Measurements from ENCODE around the gene LDLRAD4. TPM values are rescaled to one million over a fixed set of nuclear protein-coding genes. Genes with fewer than 3 reads are reported as not detected.

Gene LDLRAD4
- total and polyA plus RNA-seq, 2 donors (not counting 1 experiment from before 2014, with no cell fraction given): 13.9 to 35.7 TPM

GRCh38 chr18:13232086-13232917, 13.7 kb downstream of the LDLRAD4 start:
- Histone ChIP-seq H3K4me1 (ENCODE audit: control insufficient read depth in 2 of 2, insufficient read depth in 2 of 2, low read length in 2 of 2) (no peaks in the 10 kb centered on the region), H3K9me3 (ENCODE audit: control extremely low read depth in 1 of 3, control insufficient read depth in 2 of 3, insufficient read depth in 1 of 3, low read length in 2 of 3) (no peaks in the 10 kb centered on the region), H3K79me2 (ENCODE audit: control insufficient read depth, insufficient read depth, low read length) (no peaks in the 10 kb centered on the region), H2AFZ (ENCODE audit: insufficient read depth, low read depth, low read length, poor library complexity, severe bottlenecking) (no peak overlapping the region), H3K4me2 (replicated peaks; ENCODE audit: low read depth, low read length, poor library complexity, severe bottlenecking) (no peak overlapping the region), H3K27me3 (replicated peaks in 1 of 4; ENCODE audit: control extremely low read depth in 1 of 4, control insufficient read depth in 3 of 4, insufficient read depth in 4 of 4, low read length in 3 of 4) (no peaks in the 10 kb centered on the region), H3K9ac (ENCODE audit: low read length) (no peak overlapping the region), H3K27ac (ENCODE audit: low read length in 2 of 2) (no peak overlapping the region), H4K20me1 (ENCODE audit: control insufficient read depth, insufficient read depth, low read length, poor library complexity, severe bottlenecking) (no peaks in the 10 kb centered on the region), H3K36me3 (replicated peaks in 1 of 2; ENCODE audit: control extremely low read depth in 1 of 2, control insufficient read depth in 1 of 2, extremely low read depth in 1 of 2, insufficient read depth in 2 of 2, low read length in 1 of 2) (no peaks in the 10 kb centered on the region), H3K4me3 (ENCODE audit: control extremely low read depth in 1 of 5, extremely low read depth in 1 of 5, insufficient read depth in 1 of 5, low read depth in 2 of 5, low read length in 4 of 5) (no peak overlapping the region)
- intact Hi-C loops (cut with micrococcal nuclease): no loop called here
- H3K4me3 Mint-ChIP-seq: no peak overlapping the region
- ATAC-seq (ENCODE audit: low read depth) (no peak), DNase-seq (no peak)
- 92% methylated on average over 37 of the region's 37 CpGs for WGBS (ENCODE audit: insufficient coverage)
- ChIA-PET POLR2A (no interaction called here), CTCF (no interaction called here)
- TF ChIP-seq, protein P1, sequence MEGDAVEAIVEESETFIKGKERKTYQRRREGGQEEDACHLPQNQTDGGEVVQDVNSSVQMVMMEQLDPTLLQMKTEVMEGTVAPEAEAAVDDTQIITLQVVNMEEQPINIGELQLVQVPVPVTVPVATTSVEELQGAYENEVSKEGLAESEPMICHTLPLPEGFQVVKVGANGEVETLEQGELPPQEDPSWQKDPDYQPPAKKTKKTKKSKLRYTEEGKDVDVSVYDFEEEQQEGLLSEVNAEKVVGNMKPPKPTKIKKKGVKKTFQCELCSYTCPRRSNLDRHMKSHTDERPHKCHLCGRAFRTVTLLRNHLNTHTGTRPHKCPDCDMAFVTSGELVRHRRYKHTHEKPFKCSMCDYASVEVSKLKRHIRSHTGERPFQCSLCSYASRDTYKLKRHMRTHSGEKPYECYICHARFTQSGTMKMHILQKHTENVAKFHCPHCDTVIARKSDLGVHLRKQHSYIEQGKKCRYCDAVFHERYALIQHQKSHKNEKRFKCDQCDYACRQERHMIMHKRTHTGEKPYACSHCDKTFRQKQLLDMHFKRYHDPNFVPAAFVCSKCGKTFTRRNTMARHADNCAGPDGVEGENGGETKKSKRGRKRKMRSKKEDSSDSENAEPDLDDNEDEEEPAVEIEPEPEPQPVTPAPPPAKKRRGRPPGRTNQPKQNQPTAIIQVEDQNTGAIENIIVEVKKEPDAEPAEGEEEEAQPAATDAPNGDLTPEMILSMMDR (IDR thresholded peaks at IDR 0.05): no peak
- no peak for TF ChIP-seq EZH2 (IDR thresholded peaks at IDR 0.05; ENCODE audit: borderline replicate concordance, insufficient read depth, low read depth, low read length, poor library complexity, severe bottlenecking)
- no peaks in the 10 kb centered on the region for H3K9me3 Mint-ChIP-seq (ENCODE audit: insufficient read depth)
- no peaks in the 10 kb centered on the region for H3K27me3 Mint-ChIP-seq
- no peak overlapping the region for H3K27ac Mint-ChIP-seq
- no peaks in the 10 kb centered on the region for H3K4me1 Mint-ChIP-seq

DNA sequence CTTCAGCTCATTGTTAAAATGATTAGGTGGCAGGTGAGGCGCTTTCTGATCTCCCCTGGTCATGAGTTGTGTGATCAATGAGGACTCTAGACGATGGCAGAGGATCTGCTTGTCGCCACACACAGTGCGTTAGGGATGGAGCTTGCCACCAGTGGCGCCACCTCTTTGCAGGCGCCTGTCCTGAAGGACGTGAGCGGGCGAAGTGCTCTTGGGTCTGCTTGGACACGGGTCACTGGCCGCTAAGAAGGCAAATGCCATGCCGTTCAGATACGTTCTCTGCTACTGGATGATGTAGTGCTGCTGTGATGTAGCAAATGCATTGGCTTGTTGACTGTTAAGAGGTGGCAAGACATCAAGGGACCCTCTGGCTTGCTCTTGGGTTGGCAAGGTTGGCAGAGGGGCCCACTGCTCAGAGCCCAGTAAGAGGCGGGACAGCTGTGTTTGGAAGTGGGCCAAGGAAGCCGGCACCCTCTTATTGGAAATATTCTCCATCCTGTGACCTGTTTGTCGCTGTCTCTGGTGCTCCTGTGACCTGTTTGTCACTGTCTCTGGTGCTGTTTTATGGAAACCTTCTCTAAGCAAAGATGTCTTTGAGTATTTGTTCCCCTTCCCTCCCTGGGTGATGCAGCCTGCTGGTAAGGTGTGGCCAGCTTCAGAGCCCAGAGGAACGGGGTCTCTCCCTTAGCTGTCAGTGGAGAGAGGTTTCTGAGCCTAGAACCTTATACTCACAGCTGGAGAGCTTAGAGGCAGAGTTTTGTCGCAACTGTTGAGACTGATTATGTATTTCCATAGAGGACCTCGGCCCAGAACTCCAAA, 14.6 kb downstream of the LDLRAD4 start:
- Histone ChIP-seq H2AFZ (ENCODE audit: insufficient read depth, low read depth, low read length, poor library complexity, severe bottlenecking) (no peak overlapping the region), H3K4me2 (replicated peaks; ENCODE audit: low read depth, low read length, poor library complexity, severe bottlenecking) (no peak overlapping the region), H3K27ac (ENCODE audit: low read length in 2 of 2) (no peak overlapping the region), H3K4me3 (ENCODE audit: control extremely low read depth in 1 of 5, extremely low read depth in 1 of 5, insufficient read depth in 1 of 5, low read depth in 2 of 5, low read length in 4 of 5) (no peak overlapping the region), H3K9ac (ENCODE audit: low read length) (no peak overlapping the region), H4K20me1 (ENCODE audit: control insufficient read depth, insufficient read depth, low read length, poor library complexity, severe bottlenecking) (no peaks in the 10 kb centered on the region), H3K36me3 (replicated peaks in 1 of 2; ENCODE audit: control extremely low read depth in 1 of 2, control insufficient read depth in 1 of 2, extremely low read depth in 1 of 2, insufficient read depth in 2 of 2, low read length in 1 of 2) (no peaks in the 10 kb centered on the region), H3K9me3 (ENCODE audit: control extremely low read depth in 1 of 3, control insufficient read depth in 2 of 3, insufficient read depth in 1 of 3, low read length in 2 of 3) (no peaks in the 10 kb centered on the region), H3K27me3 (replicated peaks in 1 of 4; ENCODE audit: control extremely low read depth in 1 of 4, control insufficient read depth in 3 of 4, insufficient read depth in 4 of 4, low read length in 3 of 4) (no peaks in the 10 kb centered on the region), H3K79me2 (ENCODE audit: control insufficient read depth, insufficient read depth, low read length) (no peaks in the 10 kb centered on the region), H3K4me1 (ENCODE audit: control insufficient read depth in 2 of 2, insufficient read depth in 2 of 2, low read length in 2 of 2) (no peaks in the 10 kb centered on the region)
- ChIA-PET POLR2A (no interaction called here), CTCF (no interaction called here)
- DNase-seq: no peak
- TF ChIP-seq, protein P1 (IDR thresholded peaks at IDR 0.05): no peak
- TF ChIP-seq EZH2 (IDR thresholded peaks at IDR 0.05; ENCODE audit: borderline replicate concordance, insufficient read depth, low read depth, low read length, poor library complexity, severe bottlenecking): no peak
- H3K27ac Mint-ChIP-seq: no peak overlapping the region
- no peaks in the 10 kb centered on the region for H3K4me1 Mint-ChIP-seq
- H3K9me3 Mint-ChIP-seq (ENCODE audit: insufficient read depth): no peaks in the 10 kb centered on the region
- no peak for ATAC-seq (ENCODE audit: low read depth)
- WGBS (ENCODE audit: insufficient coverage): 97% methylated on average over 16 of the region's 19 CpGs
- intact Hi-C loops (cut with micrococcal nuclease): no loop called here
- H3K4me3 Mint-ChIP-seq: no peak overlapping the region
- peaks cover 6% of the 10 kb centered on the region for H3K27me3 Mint-ChIP-seq
